ENCODE measurements around the gene CMBL. TPM values are rescaled to one million over a fixed set of nuclear protein-coding genes. Genes with fewer than 3 reads are reported as not detected.

The CMBL gene
- total and polyA plus RNA-seq, 2 donors = 1.9 to 8.1 TPM

DNA sequence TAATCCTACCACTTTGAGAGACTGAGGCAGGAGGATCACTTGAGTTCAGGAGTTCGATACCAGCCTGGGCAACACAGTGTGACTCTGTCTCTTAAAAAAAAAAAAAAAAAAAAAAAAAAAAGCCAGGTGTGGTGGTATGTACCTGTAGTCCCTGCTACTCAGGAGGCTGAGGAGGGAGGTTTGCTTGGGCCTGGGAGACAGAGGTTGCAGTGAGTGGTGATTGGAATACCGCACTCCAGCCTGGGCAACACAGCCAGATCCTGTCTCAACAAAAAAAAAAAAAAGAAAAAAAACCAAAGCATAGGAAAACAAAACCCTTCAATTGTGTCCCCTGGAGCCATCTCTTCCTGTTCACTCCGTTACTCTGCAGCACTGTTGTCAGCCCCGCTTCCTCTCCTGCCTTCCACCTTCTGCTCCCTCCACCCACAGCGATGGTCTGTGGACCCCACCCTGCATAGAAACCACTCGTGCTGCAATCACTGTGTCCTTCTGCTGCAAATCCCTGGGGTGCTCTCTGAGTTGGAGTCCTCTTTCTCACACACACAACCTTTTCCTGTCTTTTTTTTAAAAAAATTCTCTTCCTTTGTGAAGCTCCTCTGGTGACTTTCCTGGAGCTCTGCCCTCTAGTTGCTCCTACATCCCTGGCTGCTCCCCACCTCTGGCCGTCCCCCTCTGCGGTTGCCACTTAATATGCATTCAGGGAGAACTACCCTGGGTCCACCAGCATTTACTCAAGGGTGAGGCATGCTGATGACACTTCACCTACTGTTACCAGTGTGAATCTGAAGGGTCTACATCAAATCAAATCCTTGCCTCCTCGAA lies 35.4 kb downstream of the CMBL start:
- Histone ChIP-seq H3K4me3 (ENCODE audit: low read length in 2 of 2) (no peak overlapping the region), H3K9me3 (ENCODE audit: control insufficient read depth in 2 of 2, insufficient read depth in 1 of 2, low read length in 1 of 2) (no peaks in the 10 kb centered on the region), H3K4me1 (ENCODE audit: control insufficient read depth in 2 of 2, insufficient read depth in 2 of 2, low read length in 2 of 2) (peaks cover 0 to 10% of the 10 kb centered on the region in 2 donors), H3K27ac (ENCODE audit: low read depth in 1 of 2, low read length in 1 of 2) (no peak overlapping the region), H3K36me3 (ENCODE audit: control insufficient read depth in 2 of 2, insufficient read depth in 2 of 2, low read length in 1 of 2) (no peaks in the 10 kb centered on the region), H3K27me3 (ENCODE audit: control insufficient read depth in 2 of 2, insufficient read depth in 1 of 2, low read length in 1 of 2) (no peaks in the 10 kb centered on the region)
- no peak for DNase-seq (ENCODE audit: low read depth in 6 of 9, low spot score in 9 of 9)
- 91% methylated on average over 9 of the region's 9 CpGs for WGBS

DNA sequence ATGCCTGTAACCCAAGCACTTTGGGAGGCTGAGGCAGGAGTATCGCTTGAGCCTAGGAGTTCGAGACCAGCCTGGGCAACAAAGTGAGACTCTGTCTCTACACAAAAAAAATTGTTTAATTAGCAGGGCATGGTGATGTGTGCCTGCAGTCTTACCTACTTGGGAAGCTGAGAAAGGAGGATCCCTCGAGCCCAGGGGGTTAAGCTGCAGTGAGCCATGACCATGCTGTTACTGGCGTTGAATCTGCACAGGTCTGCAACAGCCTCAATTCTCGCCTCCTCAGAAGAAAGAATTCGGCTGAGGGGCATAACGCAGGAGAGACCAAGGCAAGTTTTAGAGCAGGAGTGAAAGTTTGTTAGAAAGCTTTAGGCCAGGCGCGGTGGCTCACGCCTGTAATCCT lies 39.6 kb downstream of the CMBL start:
- WGBS = 97% methylated on average over 10 of the region's 10 CpGs
- Histone ChIP-seq H3K27me3 (ENCODE audit: control insufficient read depth in 2 of 2, insufficient read depth in 1 of 2, low read length in 1 of 2) (no peaks in the 10 kb centered on the region), H3K27ac (ENCODE audit: low read depth in 1 of 2, low read length in 1 of 2) (no peak overlapping the region), H3K4me3 (ENCODE audit: low read length in 2 of 2) (no peak overlapping the region), H3K36me3 (ENCODE audit: control insufficient read depth in 2 of 2, insufficient read depth in 2 of 2, low read length in 1 of 2) (peaks cover 20 to 26% of the 10 kb centered on the region in 2 donors), H3K4me1 (ENCODE audit: control insufficient read depth in 2 of 2, insufficient read depth in 2 of 2, low read length in 2 of 2) (no peaks in the 10 kb centered on the region), H3K9me3 (ENCODE audit: control insufficient read depth in 2 of 2, insufficient read depth in 1 of 2, low read length in 1 of 2) (no peaks in the 10 kb centered on the region)
- DNase-seq (ENCODE audit: low read depth in 6 of 9, low spot score in 9 of 9) = no peak

DNA sequence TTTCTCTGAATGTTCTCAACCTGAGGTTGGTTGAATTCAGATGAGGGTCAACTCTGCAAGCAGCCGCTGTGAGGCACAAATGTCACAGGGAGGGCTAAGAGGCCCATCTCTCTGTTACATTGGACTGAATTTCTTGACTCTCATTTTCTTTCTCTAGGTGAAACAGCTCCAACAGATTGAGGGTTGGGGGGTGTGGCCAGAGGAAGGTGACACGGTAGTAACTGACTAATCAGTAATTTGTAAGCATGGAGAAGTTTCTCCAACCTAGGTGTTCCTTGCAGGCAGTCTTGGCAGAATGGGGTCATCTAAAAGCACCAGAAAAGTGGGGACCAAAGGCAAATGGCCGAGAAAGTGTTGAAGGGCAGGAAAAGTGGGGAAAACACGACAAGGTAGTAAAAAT lies 40.9 kb downstream of the CMBL start:
- WGBS = 96% methylated on average over 4 of the region's 4 CpGs
- Histone ChIP-seq H3K4me3 (ENCODE audit: low read length in 2 of 2) (no peak overlapping the region), H3K27me3 (ENCODE audit: control insufficient read depth in 2 of 2, insufficient read depth in 1 of 2, low read length in 1 of 2) (no peaks in the 10 kb centered on the region), H3K9me3 (ENCODE audit: control insufficient read depth in 2 of 2, insufficient read depth in 1 of 2, low read length in 1 of 2) (no peaks in the 10 kb centered on the region), H3K36me3 (ENCODE audit: control insufficient read depth in 2 of 2, insufficient read depth in 2 of 2, low read length in 1 of 2) (peaks cover 27 to 39% of the 10 kb centered on the region in 2 donors), H3K4me1 (ENCODE audit: control insufficient read depth in 2 of 2, insufficient read depth in 2 of 2, low read length in 2 of 2) (no peaks in the 10 kb centered on the region), H3K27ac (ENCODE audit: low read depth in 1 of 2, low read length in 1 of 2) (no peak overlapping the region)
- no peak for DNase-seq (ENCODE audit: low read depth in 6 of 9, low spot score in 9 of 9)

DNA sequence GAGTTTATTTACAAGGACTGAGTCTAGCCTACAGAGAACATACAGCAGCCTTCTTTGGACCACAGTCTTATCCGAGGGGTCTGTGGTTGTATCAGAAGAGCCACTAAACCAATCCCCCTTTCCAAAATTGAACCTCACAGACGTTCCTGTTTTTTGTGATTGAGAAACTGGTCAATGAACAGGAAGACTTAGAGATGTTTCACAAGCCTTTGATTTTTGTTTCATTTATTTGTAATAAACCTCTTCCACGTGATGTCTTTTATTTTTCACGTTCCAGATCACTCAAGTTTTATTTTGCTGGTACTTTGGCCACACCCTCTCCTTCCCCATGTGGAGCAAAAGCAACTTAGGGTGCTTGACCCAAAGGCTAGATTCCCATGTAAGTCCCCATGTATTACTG lies 41.6 kb downstream of the CMBL start:
- no peak overlapping the region for H3K4me3 ChIP-seq (ENCODE audit: low read length in 2 of 2)
- WGBS = 94% methylated on average over 4 of the region's 4 CpGs
- no peaks in the 10 kb centered on the region for H3K9me3 ChIP-seq (ENCODE audit: control insufficient read depth in 2 of 2, insufficient read depth in 1 of 2, low read length in 1 of 2)
- DNase-seq (ENCODE audit: low read depth in 6 of 9, low spot score in 9 of 9) = no peak
- H3K4me1 ChIP-seq (ENCODE audit: control insufficient read depth in 2 of 2, insufficient read depth in 2 of 2, low read length in 2 of 2) = no peaks in the 10 kb centered on the region
- H3K36me3 ChIP-seq (ENCODE audit: control insufficient read depth in 2 of 2, insufficient read depth in 2 of 2, low read length in 1 of 2) = peaks cover 31 to 46% of the 10 kb centered on the region in 2 donors
- no peak overlapping the region for H3K27ac ChIP-seq (ENCODE audit: low read depth in 1 of 2, low read length in 1 of 2)
- no peaks in the 10 kb centered on the region for H3K27me3 ChIP-seq (ENCODE audit: control insufficient read depth in 2 of 2, insufficient read depth in 1 of 2, low read length in 1 of 2)

DNA sequence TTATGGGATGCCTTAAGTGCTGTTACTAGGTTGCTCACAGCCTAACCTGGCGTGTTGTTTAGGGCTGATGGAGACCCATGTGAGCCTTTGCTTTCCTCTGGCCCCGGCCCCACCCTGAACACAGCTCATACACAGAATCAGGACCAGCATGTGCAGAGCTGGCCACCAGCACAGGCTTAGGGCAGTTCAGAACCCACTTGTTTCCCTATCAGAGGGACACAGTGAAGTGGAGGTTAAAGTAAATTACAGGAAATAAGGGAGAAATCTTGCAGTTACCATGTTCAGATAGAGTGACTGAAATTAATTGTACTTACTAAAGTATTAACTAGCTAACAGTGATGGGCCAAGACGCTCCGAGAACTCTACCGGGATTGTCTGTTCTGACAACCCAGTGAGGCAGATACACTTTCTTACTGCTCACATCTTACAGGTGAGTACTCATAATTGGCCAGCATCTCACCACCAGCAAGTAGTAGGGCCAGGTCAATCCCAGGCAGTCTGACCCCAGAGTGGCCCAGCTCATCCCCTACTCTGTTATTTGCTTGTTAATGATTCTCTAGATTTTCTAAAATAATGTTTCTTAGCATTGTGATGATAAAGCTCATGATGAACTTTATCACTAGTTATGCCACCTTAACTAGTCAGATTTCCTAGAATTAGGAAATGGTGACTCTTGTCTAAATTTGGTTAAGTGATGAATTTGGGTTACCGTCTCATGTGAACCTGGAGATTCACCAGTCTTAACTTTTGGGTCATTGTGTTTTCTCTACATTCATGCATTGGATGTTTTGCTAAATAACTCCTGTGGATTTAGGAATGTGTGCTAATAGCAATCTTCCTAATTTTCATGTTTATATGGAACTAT lies 42.2 kb downstream of the CMBL start:
- Histone ChIP-seq H3K4me1 (ENCODE audit: control insufficient read depth in 2 of 2, insufficient read depth in 2 of 2, low read length in 2 of 2) (no peaks in the 10 kb centered on the region), H3K4me3 (ENCODE audit: low read length in 2 of 2) (no peak overlapping the region), H3K27ac (ENCODE audit: low read depth in 1 of 2, low read length in 1 of 2) (no peak overlapping the region), H3K27me3 (ENCODE audit: control insufficient read depth in 2 of 2, insufficient read depth in 1 of 2, low read length in 1 of 2) (no peaks in the 10 kb centered on the region), H3K9me3 (ENCODE audit: control insufficient read depth in 2 of 2, insufficient read depth in 1 of 2, low read length in 1 of 2) (no peaks in the 10 kb centered on the region), H3K36me3 (ENCODE audit: control insufficient read depth in 2 of 2, insufficient read depth in 2 of 2, low read length in 1 of 2) (peaks cover 38 to 52% of the 10 kb centered on the region in 2 donors)
- DNase-seq (ENCODE audit: low read depth in 6 of 9, low spot score in 9 of 9) = no peak
- WGBS = 71% methylated on average over 6 of the region's 6 CpGs

DNA sequence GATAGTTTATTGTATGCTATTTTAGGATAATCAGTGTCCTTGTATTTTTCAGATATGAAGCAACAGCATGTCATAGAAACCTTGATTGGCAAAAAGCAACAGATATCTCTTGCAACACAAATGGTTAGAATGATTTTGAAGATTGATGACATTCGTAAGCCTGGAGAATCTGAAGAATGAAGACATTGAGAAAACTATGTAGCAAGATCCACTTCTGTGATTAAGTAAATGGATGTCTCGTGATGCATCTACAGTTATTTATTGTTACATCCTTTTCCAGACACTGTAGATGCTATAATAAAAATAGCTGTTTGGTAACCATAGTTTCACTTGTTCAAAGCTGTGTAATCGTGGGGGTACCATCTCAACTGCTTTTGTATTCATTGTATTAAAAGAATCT lies 43.1 kb downstream of the CMBL start:
- Histone ChIP-seq H3K9me3 (ENCODE audit: control insufficient read depth in 2 of 2, insufficient read depth in 1 of 2, low read length in 1 of 2) (no peaks in the 10 kb centered on the region), H3K27ac (ENCODE audit: low read depth in 1 of 2, low read length in 1 of 2) (no peak overlapping the region), H3K27me3 (ENCODE audit: control insufficient read depth in 2 of 2, insufficient read depth in 1 of 2, low read length in 1 of 2) (no peaks in the 10 kb centered on the region), H3K4me3 (ENCODE audit: low read length in 2 of 2) (no peak overlapping the region), H3K4me1 (ENCODE audit: control insufficient read depth in 2 of 2, insufficient read depth in 2 of 2, low read length in 2 of 2) (no peaks in the 10 kb centered on the region), H3K36me3 (ENCODE audit: control insufficient read depth in 2 of 2, insufficient read depth in 2 of 2, low read length in 1 of 2) (peaks cover 46 to 61% of the 10 kb centered on the region in 2 donors)
- 97% methylated on average over 3 of the region's 3 CpGs for WGBS
- no peak for DNase-seq (ENCODE audit: low read depth in 6 of 9, low spot score in 9 of 9)

DNA sequence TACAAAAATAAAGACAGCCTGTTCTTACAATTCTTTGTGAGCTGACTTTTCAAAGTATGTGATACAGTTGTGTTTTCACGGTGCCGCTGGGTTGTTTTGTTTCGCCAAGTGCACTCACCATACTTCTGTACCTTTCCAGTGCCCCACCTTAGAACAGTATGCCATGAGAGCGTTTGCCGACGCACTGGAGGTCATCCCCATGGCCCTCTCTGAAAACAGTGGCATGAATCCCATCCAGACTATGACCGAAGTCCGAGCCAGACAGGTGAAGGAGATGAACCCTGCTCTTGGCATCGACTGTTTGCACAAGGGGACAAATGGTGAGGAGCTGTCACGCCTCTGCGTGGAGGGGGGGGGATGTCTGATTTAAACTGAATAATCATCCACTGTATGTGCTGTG lies 44.7 kb downstream of the CMBL start:
- DNase-seq (ENCODE audit: low read depth in 6 of 9, low spot score in 9 of 9) = no peak
- no peaks in the 10 kb centered on the region for H3K27me3 ChIP-seq (ENCODE audit: control insufficient read depth in 2 of 2, insufficient read depth in 1 of 2, low read length in 1 of 2)
- no peaks in the 10 kb centered on the region for H3K9me3 ChIP-seq (ENCODE audit: control insufficient read depth in 2 of 2, insufficient read depth in 1 of 2, low read length in 1 of 2)
- H3K36me3 ChIP-seq (ENCODE audit: control insufficient read depth in 2 of 2, insufficient read depth in 2 of 2, low read length in 1 of 2) = peaks cover 61 to 77% of the 10 kb centered on the region in 2 donors
- no peaks in the 10 kb centered on the region for H3K4me1 ChIP-seq (ENCODE audit: control insufficient read depth in 2 of 2, insufficient read depth in 2 of 2, low read length in 2 of 2)
- no peak overlapping the region for H3K4me3 ChIP-seq (ENCODE audit: low read length in 2 of 2)
- H3K27ac ChIP-seq (ENCODE audit: low read depth in 1 of 2, low read length in 1 of 2) = no peak overlapping the region
- 97% methylated on average over 11 of the region's 11 CpGs for WGBS

DNA sequence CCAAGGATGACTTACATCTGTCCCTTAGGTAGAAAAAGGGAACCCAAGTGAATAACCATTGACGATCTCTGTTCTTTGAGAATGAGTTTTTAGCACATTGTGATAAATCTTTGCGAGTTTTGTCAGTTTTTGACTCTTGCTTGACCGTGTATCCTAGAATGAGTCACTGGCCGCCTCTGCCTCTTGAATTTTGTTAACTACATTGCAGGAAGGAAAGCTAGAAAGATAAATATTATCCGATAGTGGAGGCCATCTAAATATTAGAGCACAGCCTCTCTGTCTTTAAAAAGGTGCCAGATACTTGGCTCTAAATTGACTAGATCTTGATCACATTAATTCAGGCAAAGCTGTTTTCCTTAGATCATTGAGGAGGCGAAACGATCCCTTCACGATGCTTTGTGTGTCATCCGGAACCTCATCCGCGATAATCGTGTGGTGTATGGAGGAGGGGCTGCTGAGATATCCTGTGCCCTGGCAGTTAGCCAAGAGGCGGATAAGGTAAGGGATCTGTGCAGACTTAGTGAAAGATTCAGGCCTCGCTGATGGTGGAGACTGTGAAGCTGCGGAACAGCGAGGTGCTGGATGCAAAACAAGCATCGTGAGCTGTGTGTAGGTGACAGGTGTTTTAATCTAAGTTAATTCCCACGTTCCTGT lies 45.5 kb downstream of the CMBL start:
- Histone ChIP-seq H3K36me3 (ENCODE audit: control insufficient read depth in 2 of 2, insufficient read depth in 2 of 2, low read length in 1 of 2) (peaks cover 64 to 84% of the 10 kb centered on the region in 2 donors), H3K27ac (ENCODE audit: low read depth in 1 of 2, low read length in 1 of 2) (no peak overlapping the region), H3K4me1 (ENCODE audit: control insufficient read depth in 2 of 2, insufficient read depth in 2 of 2, low read length in 2 of 2) (no peaks in the 10 kb centered on the region), H3K9me3 (ENCODE audit: control insufficient read depth in 2 of 2, insufficient read depth in 1 of 2, low read length in 1 of 2) (no peaks in the 10 kb centered on the region), H3K4me3 (ENCODE audit: low read length in 2 of 2) (no peak overlapping the region), H3K27me3 (ENCODE audit: control insufficient read depth in 2 of 2, insufficient read depth in 1 of 2, low read length in 1 of 2) (no peaks in the 10 kb centered on the region)
- 93% methylated on average over 18 of the region's 18 CpGs for WGBS
- DNase-seq (ENCODE audit: low read depth in 6 of 9, low spot score in 9 of 9) = no peak

DNA sequence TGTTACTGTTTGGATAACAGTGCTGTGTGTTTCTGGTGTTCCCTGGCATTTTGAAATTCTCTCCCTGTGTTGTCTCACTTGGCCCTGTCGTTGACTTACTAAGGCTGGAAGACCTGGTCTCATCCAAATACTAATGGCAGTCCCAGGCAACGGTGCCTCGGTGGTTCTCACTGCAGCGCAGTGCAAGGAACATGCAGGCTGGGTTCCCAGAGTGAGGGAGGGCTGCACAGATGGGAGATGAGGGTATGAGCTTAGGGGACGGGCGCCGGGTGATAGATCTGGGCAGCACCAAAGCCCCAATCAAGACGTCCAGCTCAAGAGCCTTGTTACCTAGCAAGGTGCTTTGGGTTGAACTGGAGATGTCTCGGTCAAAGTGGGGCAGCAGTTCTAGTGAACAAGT lies 46.6 kb downstream of the CMBL start:
- Histone ChIP-seq H3K36me3 (ENCODE audit: control insufficient read depth in 2 of 2, insufficient read depth in 2 of 2, low read length in 1 of 2) (peaks cover 73 to 93% of the 10 kb centered on the region in 2 donors), H3K27ac (ENCODE audit: low read depth in 1 of 2, low read length in 1 of 2) (no peak overlapping the region), H3K27me3 (ENCODE audit: control insufficient read depth in 2 of 2, insufficient read depth in 1 of 2, low read length in 1 of 2) (no peaks in the 10 kb centered on the region), H3K9me3 (ENCODE audit: control insufficient read depth in 2 of 2, insufficient read depth in 1 of 2, low read length in 1 of 2) (no peaks in the 10 kb centered on the region), H3K4me1 (ENCODE audit: control insufficient read depth in 2 of 2, insufficient read depth in 2 of 2, low read length in 2 of 2) (no peaks in the 10 kb centered on the region), H3K4me3 (ENCODE audit: low read length in 2 of 2) (no peak overlapping the region)
- WGBS = 87% methylated on average over 9 of the region's 9 CpGs
- DNase-seq (ENCODE audit: low read depth in 6 of 9, low spot score in 9 of 9) = no peak

Measured in thymus (tissue), 11 donors.